Activated CD4-positive, alpha-beta T cell treated with anti-CD3 and anti-CD28 coated beads, Interleukin-2, amount 50 U/mL, for 48 hours (primary cell): ENCODE measurements around the gene OPN1MW.
A peak's percentile ranks its signal among the peaks of the same experiment; 100 is the strongest.
"Not testable (repeated sequence)": the region's sequence is repeated elsewhere in the genome, so short reads cannot be mapped to it uniquely, and the experiment has no call there.

Experiments used
- DNase-seq, 2 experiments: peaks; one replicate each; pipeline ENCODE4 v3.0.0-alpha.2; 2020

The OPN1MW gene

DNA sequence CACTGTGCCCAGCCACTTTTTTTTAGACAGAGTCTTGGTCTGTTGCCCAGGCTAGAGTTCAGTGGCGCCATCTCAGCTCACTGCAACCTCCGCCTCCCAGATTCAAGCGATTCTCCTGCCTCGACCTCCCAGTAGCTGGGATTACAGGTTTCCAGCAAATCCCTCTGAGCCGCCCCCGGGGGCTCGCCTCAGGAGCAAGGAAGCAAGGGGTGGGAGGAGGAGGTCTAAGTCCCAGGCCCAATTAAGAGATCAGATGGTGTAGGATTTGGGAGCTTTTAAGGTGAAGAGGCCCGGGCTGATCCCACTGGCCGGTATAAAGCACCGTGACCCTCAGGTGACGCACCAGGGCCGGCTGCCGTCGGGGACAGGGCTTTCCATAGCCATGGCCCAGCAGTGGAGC is at the start of gene OPN1MW:
OPN1MW (plus strand) TSS at position 301 of the 400 bp plus-strand sequence; CDS start at position 383, 82 bp downstream.
- not testable (repeated sequence) for DNase-seq

- DNase-seq, result peak; percentile 11 to 30
Measured at GRCh38 chrX:154135458-154136229, 46.8 kb upstream of the OPN1MW start.

GRCh38 chrX:154136627-154137161 is 45.7 kb upstream of the OPN1MW start:
- DNase-seq, result peak; percentile 65 to 73

GRCh38 chrX:154138857-154139256 is 43.5 kb upstream of the OPN1MW start:
- no peak for DNase-seq

DNA sequence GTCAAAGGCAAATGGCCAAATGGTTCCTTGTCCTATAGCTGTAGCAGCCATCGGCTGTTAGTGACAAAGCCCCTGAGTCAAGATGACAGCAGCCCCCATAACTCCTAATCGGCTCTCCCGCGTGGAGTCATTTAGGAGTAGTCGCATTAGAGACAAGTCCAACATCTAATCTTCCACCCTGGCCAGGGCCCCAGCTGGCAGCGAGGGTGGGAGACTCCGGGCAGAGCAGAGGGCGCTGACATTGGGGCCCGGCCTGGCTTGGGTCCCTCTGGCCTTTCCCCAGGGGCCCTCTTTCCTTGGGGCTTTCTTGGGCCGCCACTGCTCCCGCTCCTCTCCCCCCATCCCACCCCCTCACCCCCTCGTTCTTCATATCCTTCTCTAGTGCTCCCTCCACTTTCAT is 42.2 kb upstream of the OPN1MW start:
- no peak for DNase-seq

- DNase-seq, result no peak
Measured at GRCh38 chrX:154140742-154141141, 41.7 kb upstream of the OPN1MW start.

- DNase-seq, result no peak
Measured at GRCh38 chrX:154142386-154142785, 40.0 kb upstream of the OPN1MW start.

- no peak for DNase-seq
Measured at GRCh38 chrX:154142950-154143745, 39.2 kb upstream of the OPN1MW start.

- DNase-seq, result not testable (repeated sequence)
Measured at GRCh38 chrX:154144010-154144409, 38.4 kb upstream of the OPN1MW start, which contains the start of gene OPN1LW. Gene OPN1LW (plus strand): TSS chrX:154144243. CDS start chrX:154144284, 41 bp downstream.

DNA sequence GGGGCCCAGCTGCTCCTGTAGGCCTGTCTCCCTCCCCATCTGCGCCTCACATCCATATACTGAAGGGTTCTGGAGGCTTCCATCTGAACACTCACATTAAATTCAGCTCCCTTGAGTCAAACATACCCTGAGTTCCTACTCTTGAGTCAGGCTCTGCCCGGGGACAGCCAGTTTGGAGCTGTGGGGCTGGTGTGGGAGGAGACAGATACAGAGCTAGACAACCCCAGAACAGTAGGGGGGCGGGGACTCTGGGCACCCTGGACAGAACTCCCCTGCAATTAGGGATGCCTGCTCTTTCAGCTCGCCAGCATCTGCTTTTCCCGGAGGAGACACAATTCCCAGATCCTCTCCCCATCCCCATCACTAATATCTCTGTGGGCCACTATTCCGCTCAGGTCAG is 31.4 kb upstream of the OPN1MW start:
- DNase-seq, result not testable (repeated sequence)

GRCh38 chrX:154156221-154156620 is 26.2 kb upstream of the OPN1MW start:
- not testable (repeated sequence) for DNase-seq

- DNase-seq, result not testable (repeated sequence)
Measured at GRCh38 chrX:154157207-154157606, 25.2 kb upstream of the OPN1MW start.

DNA sequence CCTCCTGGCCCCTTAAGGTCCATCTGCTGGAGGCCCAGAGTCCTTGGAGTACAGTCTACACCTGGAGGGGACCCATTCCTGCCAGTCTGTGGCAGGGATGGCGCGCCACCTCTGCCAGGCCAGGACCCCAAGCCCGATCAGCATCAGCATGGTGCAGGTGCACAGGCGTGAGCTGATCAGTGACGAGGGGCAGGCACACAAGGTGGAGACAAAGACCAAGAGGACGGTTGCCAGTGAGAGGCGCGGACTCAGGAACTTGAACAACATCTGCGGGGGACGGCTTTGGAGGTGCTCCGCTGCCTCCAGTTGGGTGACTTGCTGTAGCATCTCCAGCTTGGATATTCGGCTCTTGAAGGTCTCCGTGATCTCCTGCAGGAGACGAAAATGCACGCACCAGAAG is 23.1 kb upstream of the OPN1MW start:
- not testable (repeated sequence) for DNase-seq

DNA sequence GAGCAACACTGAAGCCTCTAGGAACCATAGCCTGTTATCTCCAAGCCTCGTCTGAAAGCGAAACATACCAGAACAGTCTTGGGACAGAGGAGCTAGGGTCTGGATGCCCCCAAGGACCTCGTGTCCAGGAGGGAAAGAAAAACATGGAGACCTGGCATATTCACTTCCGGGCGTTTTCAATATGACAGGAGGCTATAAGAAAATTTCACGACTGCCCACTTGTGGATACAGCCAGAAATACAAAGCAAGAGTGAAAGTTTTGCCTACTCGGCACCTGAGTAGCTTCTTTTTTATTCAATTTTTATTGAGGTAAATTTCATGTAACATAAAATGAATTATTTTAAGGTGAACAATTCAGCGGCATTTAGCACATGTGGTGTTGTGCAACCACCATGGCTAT is 17.5 kb upstream of the OPN1MW start:
- DNase-seq, result not testable (repeated sequence)

DNA sequence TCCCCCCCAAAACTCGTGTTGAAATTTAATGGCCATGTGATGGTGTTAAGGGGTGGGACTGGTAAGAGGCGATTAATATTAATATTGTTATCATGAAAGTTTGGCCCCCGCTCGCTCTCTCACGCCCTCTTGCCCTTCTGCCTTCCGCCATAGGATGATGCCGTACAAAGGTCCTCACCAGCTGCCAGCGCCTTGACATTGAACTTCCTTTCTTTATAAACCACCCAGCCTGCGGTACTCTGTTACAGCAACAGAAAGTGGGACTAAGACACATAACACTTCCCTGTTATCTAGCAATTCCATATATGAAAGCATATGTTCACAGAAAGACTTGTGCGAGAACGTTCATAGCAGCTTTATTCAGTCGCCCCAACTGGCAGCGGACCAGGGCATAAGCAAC is 14.0 kb upstream of the OPN1MW start:
- not testable (repeated sequence) for DNase-seq

DNA sequence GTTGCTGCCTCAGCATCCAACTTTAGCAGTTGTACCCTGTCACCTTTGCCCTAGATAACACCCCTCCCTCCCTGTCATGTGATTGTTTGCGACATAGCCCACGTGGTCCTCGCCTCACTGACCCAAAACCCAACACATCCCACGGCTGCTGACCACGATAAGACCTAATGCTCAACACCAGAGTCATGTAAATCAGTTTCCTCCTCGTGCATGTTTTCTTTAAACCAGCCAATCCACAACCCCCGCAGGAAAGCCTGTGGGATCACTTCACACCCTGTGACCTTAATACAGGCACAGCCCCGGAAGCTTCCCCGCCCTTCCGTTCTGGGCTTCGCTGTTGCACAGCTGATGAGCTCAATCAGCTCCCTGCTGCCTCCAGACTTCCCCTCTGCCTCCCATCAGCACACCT is 9.9 kb upstream of the OPN1MW start:
- DNase-seq, result not testable (repeated sequence)

DNA sequence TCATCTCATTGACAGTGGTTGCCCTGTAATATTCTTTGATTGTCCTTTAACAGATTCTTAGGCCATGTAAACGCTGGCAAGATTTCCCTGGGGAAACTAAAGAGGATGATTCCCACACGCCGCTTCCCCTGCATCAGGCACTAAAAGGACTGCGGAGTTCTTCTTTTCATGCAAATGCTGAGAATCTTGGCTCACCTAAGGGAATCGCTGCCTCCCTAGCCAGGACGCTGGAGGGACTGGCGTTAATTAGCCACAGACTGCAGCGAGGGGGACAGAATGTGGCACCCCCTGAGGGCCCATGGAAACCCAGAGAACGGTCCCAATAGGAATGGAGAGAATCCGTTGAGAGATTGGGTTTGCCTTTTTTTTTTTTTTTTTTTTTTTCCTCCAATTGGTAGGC is 8.0 kb upstream of the OPN1MW start:
- not testable (repeated sequence) for DNase-seq

DNA sequence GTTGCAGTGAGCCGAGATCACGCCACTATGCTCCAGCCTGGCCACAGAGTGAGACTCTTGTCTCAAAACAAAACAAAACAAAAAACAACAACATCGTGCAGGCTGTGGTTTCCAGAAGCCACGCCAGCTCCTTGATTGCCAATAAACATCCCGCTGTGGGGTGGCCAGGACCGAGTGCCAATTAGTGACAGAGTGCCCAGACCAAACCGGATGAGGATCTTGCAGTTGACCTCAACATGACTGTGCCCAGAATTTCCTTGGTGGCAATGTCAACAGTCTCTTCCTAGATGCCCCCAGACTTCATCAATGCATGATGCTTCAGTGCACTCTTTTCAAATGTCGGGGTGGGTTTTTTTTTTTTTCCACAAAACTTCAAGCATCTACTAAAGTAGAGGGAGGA is 1.4 kb downstream of the OPN1MW start:
- DNase-seq, result not testable (repeated sequence)

DNA sequence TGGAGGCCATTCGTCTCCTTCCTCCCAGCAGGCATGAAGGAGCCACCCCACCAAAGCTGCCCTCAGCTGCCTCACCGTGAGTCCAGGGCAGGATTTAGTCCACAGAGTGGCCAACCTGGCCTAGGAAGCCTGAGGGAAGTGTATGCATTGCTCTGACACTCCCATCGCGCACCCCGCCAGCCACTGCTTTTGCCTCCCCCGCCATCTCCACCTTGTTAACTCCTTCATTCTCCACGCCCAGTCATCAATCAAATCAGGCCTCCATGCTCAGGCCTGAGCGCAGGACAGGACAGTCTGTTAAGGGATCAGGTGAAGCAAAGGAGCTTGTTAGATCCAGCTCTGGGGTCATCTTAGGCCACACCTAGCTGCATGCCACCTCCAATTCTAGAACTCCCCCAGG is 10.4 kb downstream of the OPN1MW start:
- not testable (repeated sequence) for DNase-seq

DNA sequence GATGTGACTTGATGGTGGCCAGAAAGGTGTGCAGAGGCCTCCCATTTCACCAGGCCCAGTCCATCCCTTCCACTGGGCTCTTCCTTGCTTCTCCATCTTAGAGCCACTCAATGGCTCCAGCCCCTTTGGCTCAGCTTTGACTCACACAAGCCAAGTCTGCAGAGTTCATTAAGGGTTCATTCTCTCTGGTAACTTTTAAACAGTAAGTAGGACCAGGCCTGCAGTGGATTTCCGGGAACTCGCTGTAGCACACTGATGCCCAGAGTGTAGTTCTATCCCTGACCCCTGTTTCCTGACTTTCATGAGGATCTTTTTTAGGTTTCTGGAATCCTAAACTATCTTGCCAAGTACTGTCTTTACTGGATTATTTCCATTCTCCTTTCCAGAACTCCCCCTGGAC is 11.9 kb downstream of the OPN1MW start:
- not testable (repeated sequence) for DNase-seq

GRCh38 chrX:154196466-154196865 is 14.1 kb downstream of the OPN1MW start:
- DNase-seq, result not testable (repeated sequence)

GRCh38 chrX:154209670-154210418 is 27.4 kb downstream of the OPN1MW start:
- not testable (repeated sequence) for DNase-seq

- DNase-seq, result peak in 1 of 2 experiments; percentile 1
Measured at GRCh38 chrX:154211057-154211456, 28.7 kb downstream of the OPN1MW start.
